SU-DHL-6 (cell line): ENCODE results near the gene CNTN5.

Experiments
- H2AFZ ChIP-seq: fragments of 200-600 bp; sonication (generic); 2 replicates; pipeline ENCODE4 v1.6.1; 2014; ENCODE audit warnings: low read depth, mild to moderate bottlenecking, moderate library complexity, mixed read lengths, antibody characterized with exemption, low read length; ENCODE audit not compliant: severe bottlenecking
- H3F3A ChIP-seq: fragments of 200-600 bp; shearing (Covaris generic); 2 replicates; pipeline ENCODE4 v1.6.0; 2016; ENCODE audit warnings: antibody characterized with exemption, mild to moderate bottlenecking; ENCODE audit not compliant: insufficient read depth
- H3K27ac ChIP-seq: fragments of 200-600 bp; sonication (generic); 2 replicates; pipeline ENCODE4 v1.5.1; 2016; ENCODE audit warnings: low read depth, mild to moderate bottlenecking, low read length, moderate library complexity, mixed read lengths
- H3K27me3 ChIP-seq: fragments of 200-600 bp; sonication (generic), shearing (Covaris generic); 2 replicates; pipeline ENCODE4 v1.6.0; 2014; ENCODE audit warnings: mild to moderate bottlenecking, low read length
- H3K36me3 ChIP-seq: fragments of 200-600 bp; sonication (generic); 2 replicates; pipeline ENCODE4 v1.6.1; 2014; ENCODE audit warnings: mild to moderate bottlenecking, low read length, mixed read lengths
- H3K4me2 ChIP-seq: fragments of 300-600, 200-600 bp; shearing (Covaris generic), sonication (generic); 2 replicates; pipeline ENCODE4 v1.6.0; 2014; ENCODE audit warnings: low read length, low read depth, mild to moderate bottlenecking; ENCODE audit not compliant: poor library complexity, severe bottlenecking
- H3K4me3 ChIP-seq: fragments of 200-600 bp; sonication (generic); 2 replicates; pipeline ENCODE4 v1.5.1; 2014; ENCODE audit warnings: antibody characterized with exemption, low read length, mild to moderate bottlenecking, mixed read lengths; ENCODE audit not compliant: insufficient read depth, poor library complexity, severe bottlenecking
- H3K79me2 ChIP-seq: fragments of 200-600 bp; sonication (generic); 2 replicates; pipeline ENCODE4 v1.6.1; 2014; ENCODE audit warnings: mild to moderate bottlenecking, low read length, moderate library complexity; ENCODE audit not compliant: insufficient read depth
- H3K9ac ChIP-seq: fragments of 200-600 bp; sonication (generic); 2 replicates; pipeline ENCODE4 v1.7.0; 2014; ENCODE audit warnings: mild to moderate bottlenecking, low read length
- H3K9me2 ChIP-seq: fragments of 200-600 bp; sonication (generic); replicated peaks from 2 replicates; pipeline ENCODE4 v1.6.1; 2014; ENCODE audit warnings: low read length; ENCODE audit not compliant: insufficient read depth
- H3K9me3 ChIP-seq: fragments of 200-600 bp; sonication (generic); 2 replicates; pipeline ENCODE4 v1.6.1; 2014; ENCODE audit warnings: low read length, mixed read lengths; ENCODE audit not compliant: insufficient read depth
- H4K20me1 ChIP-seq: fragments of 200-600 bp; sonication (generic); 2 replicates; pipeline ENCODE4 v1.6.1; 2014; ENCODE audit warnings: low read depth, mild to moderate bottlenecking, antibody characterized with exemption, low read length, moderate library complexity, mixed read lengths
- EZH2phosphoT487 ChIP-seq: fragments of 200-600 bp; sonication (generic), shearing (Covaris generic); conservative IDR thresholded peaks from 2 replicates; pipeline ENCODE4 v1.6.1; 2018; ENCODE audit warnings: mild to moderate bottlenecking, antibody characterized with exemption, low read length, moderate library complexity, mixed read lengths
- TF ChIP-seq, protein P1 (sequence below): fragments of 200-600 bp; sonication (generic); IDR thresholded peaks from one replicate; pipeline ENCODE4 v1.5.1; 2017; ENCODE audit warnings: antibody characterized with exemption, mild to moderate bottlenecking, low read length, moderate library complexity; ENCODE audit not compliant: insufficient read depth, poor library complexity, severe bottlenecking

The CNTN5 gene

GRCh38 chr11:99584830-99585229 is 564.1 kb downstream of the CNTN5 start:
- H3K4me3 ChIP-seq, result no peak overlapping the region

DNA sequence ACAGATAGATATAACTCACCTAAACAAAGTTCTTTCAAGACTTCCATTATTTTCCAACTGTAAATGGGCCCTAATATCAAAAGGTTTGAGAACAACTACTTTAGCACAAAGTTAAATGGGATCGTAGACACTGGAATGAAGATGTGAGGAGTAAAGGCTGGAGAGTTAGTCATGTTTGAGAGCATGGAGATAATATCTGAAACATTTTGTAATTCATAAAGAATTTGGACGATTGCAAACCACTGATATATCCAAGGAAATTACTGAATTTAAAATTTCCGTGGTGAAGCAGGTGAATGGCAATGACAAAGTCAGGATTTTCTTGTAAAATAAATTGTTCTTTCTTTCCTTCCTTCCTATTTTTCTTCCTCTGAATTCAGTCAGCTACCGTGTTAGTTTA is 564.9 kb downstream of the CNTN5 start:
- Histone ChIP-seq H3K9me2 (0 out of 2 replicates have a peak, but pooled peaks cover 3% of the 10 kb centered on the region), H3K4me3 (no peak overlapping the region), H3K9ac (no peak overlapping the region), H3K36me3 (no peaks in the 10 kb centered on the region), H3K9me3 (no peaks in the 10 kb centered on the region), H3K79me2 (no peaks in the 10 kb centered on the region), H3K27ac (no peak overlapping the region), H4K20me1 (no peaks in the 10 kb centered on the region), H3F3A (no peaks in the 10 kb centered on the region), H3K4me2 (no peak overlapping the region), H2AFZ (no peak overlapping the region), H3K27me3 (no peaks in the 10 kb centered on the region)
- TF ChIP-seq EZH2phosphoT487, result no peak
- TF ChIP-seq, protein P1, sequence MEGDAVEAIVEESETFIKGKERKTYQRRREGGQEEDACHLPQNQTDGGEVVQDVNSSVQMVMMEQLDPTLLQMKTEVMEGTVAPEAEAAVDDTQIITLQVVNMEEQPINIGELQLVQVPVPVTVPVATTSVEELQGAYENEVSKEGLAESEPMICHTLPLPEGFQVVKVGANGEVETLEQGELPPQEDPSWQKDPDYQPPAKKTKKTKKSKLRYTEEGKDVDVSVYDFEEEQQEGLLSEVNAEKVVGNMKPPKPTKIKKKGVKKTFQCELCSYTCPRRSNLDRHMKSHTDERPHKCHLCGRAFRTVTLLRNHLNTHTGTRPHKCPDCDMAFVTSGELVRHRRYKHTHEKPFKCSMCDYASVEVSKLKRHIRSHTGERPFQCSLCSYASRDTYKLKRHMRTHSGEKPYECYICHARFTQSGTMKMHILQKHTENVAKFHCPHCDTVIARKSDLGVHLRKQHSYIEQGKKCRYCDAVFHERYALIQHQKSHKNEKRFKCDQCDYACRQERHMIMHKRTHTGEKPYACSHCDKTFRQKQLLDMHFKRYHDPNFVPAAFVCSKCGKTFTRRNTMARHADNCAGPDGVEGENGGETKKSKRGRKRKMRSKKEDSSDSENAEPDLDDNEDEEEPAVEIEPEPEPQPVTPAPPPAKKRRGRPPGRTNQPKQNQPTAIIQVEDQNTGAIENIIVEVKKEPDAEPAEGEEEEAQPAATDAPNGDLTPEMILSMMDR, result no peak

More at GRCh38 chr11:99584830-99585229, 564.1 kb downstream of the CNTN5 start:
- Histone ChIP-seq H3K27me3 (no peaks in the 10 kb centered on the region), H3K9me3 (no peaks in the 10 kb centered on the region), H2AFZ (no peak overlapping the region), H4K20me1 (no peaks in the 10 kb centered on the region), H3K27ac (no peak overlapping the region), H3K36me3 (no peaks in the 10 kb centered on the region), H3K79me2 (no peaks in the 10 kb centered on the region), H3K9ac (no peak overlapping the region), H3F3A (no peaks in the 10 kb centered on the region), H3K4me2 (no peak overlapping the region), H3K9me2 (0 out of 2 replicates have a peak, but pooled peaks cover 3% of the 10 kb centered on the region)
- TF ChIP-seq, protein P1, result no peak
- TF ChIP-seq EZH2phosphoT487, result no peak

DNA sequence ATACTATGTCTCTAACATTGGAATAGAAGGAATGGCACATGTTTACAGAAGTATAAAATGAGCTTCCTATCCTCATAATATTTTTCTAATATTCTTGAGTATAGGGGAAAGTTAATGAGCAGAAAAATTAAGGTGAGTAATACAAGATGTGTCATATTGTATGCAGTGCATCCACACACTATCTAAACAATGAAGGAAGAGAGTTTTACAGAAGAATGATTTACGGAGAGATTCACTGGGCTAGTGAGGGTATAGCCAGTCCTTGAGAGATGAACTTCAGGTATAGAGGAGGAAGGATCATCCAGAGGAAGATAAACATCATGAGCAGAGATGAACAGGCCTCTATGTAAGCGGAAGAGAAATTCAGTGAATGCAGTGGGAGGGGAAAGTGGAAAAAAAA is 569.0 kb downstream of the CNTN5 start:
- TF ChIP-seq, protein P1, result no peak
- TF ChIP-seq EZH2phosphoT487, result no peak
- Histone ChIP-seq H3K27me3 (no peaks in the 10 kb centered on the region), H3K79me2 (no peaks in the 10 kb centered on the region), H3K27ac (no peak overlapping the region), H3K9me2 (0 out of 2 replicates have a peak, but pooled peaks cover 3% of the 10 kb centered on the region), H3K9ac (no peak overlapping the region), H3K9me3 (no peaks in the 10 kb centered on the region), H3F3A (no peaks in the 10 kb centered on the region), H2AFZ (no peak overlapping the region), H3K36me3 (no peaks in the 10 kb centered on the region), H3K4me2 (no peak overlapping the region), H3K4me3 (no peak overlapping the region), H4K20me1 (no peaks in the 10 kb centered on the region)

DNA sequence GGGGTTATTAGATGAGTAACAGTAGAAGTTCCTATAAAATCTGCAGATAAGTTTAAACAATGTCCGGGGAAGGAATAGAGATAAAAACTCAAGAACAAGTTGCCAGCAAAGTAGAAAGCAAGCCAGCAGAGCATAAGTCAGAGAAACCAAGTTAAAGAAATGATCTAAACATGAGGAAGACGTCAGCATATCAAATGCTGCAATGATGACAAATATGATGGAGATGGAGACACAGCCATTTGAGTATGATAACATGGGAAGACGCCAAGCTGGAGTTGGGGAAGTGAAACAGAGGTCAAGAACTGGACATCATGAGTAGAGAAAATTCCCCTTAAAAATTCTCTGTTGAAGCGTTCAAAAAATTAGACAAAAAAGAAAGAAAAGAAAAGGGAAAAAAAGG is 571.5 kb downstream of the CNTN5 start:
- H3K9ac ChIP-seq, result no peak overlapping the region
- no peaks in the 10 kb centered on the region for H3F3A ChIP-seq
- H2AFZ ChIP-seq, result no peak overlapping the region
- H3K27me3 ChIP-seq, result no peaks in the 10 kb centered on the region
- TF ChIP-seq, protein P1, result no peak
- no peak for TF ChIP-seq EZH2phosphoT487
- H3K36me3 ChIP-seq, result no peaks in the 10 kb centered on the region
- H3K27ac ChIP-seq, result no peak overlapping the region
- no peaks in the 10 kb centered on the region for H3K79me2 ChIP-seq
- H3K9me2 ChIP-seq, result no peaks in the 10 kb centered on the region
- no peaks in the 10 kb centered on the region for H4K20me1 ChIP-seq
- H3K4me3 ChIP-seq, result no peak overlapping the region
- H3K9me3 ChIP-seq, result no peaks in the 10 kb centered on the region
- H3K4me2 ChIP-seq, result no peak overlapping the region
